Astrocyte of the cerebellum (primary cell): ENCODE measurements around the gene SLX4IP.

Experiments used
- DNase-seq: peaks from one replicate; pipeline ENCODE4 v3.0.0-alpha.2; 2011; ENCODE audit warnings: low read depth
- H3K4me3 ChIP-seq: 2 replicates; pipeline ENCODE4 v1.5.1; 2011; ENCODE audit warnings: mild to moderate bottlenecking, low read depth, low read length, moderate library complexity
- CTCF ChIP-seq: IDR thresholded peaks from 2 replicates; pipeline ENCODE4 v1.5.1; 2012; ENCODE audit warnings: low read length, low read depth, moderate library complexity, mild to moderate bottlenecking; ENCODE audit errors: missing control alignments
- in situ Hi-C: cut with HindIII; loops from 2 replicates; pipeline ENCODE4 v1.10.0; 2017; ENCODE audit warnings: low sequenced_read_pairs

Gene SLX4IP

DNA sequence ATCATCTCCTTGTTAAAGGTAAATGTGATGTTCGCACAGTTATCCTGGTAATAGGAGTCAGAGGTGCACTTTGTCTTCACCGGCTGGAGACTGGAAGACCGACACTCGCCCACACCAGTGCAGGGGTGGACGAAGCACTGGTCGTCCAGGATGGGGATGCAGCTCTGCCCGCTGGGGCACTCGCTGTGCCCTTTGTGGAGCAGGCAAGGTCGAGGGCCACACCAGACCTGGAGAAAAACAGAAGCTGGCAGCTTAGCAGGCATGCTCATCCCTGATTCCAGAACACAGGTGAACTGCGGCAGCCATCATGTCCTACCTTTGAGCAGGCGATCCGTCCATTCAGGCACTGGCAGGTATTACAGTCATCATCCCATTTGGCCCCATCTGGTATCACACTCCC is 206.4 kb downstream of the SLX4IP start:
- H3K4me3 ChIP-seq = no peak overlapping the region
- no peak for TF ChIP-seq CTCF
- in situ Hi-C loops = no loop called here
- DNase-seq = no peak

GRCh38 chr20:10641893-10642292 is 206.8 kb downstream of the SLX4IP start:
- DNase-seq = no peak
- in situ Hi-C loops = no loop called here
- H3K4me3 ChIP-seq = no peak overlapping the region
- TF ChIP-seq CTCF = no peak

GRCh38 chr20:10642856-10643559 is 207.9 kb downstream of the SLX4IP start:
- in situ Hi-C loops = no loop called here
- no peak overlapping the region for H3K4me3 ChIP-seq
- no peak for TF ChIP-seq CTCF
- DNase-seq = no peak

GRCh38 chr20:10643560-10643873 is 208.4 kb downstream of the SLX4IP start:
- in situ Hi-C loops = no loop called here
- no peak overlapping the region for H3K4me3 ChIP-seq
- TF ChIP-seq CTCF = no peak
- DNase-seq = no peak

GRCh38 chr20:10644458-10645204 is 209.5 kb downstream of the SLX4IP start:
- no peak for TF ChIP-seq CTCF
- no peak for DNase-seq
- no peak overlapping the region for H3K4me3 ChIP-seq
- in situ Hi-C loops = no loop called here

GRCh38 chr20:10645205-10645570 is 210.1 kb downstream of the SLX4IP start:
- TF ChIP-seq CTCF = no peak
- in situ Hi-C loops = no loop called here
- no peak overlapping the region for H3K4me3 ChIP-seq
- no peak for DNase-seq

- no peak for DNase-seq
- in situ Hi-C loops = no loop called here
- no peak for TF ChIP-seq CTCF
- no peak overlapping the region for H3K4me3 ChIP-seq
Observed at GRCh38 chr20:10646006-10646405, 210.9 kb downstream of the SLX4IP start.
